Measurements from ENCODE around the gene KCTD1. TPM values are rescaled to one million over a fixed set of nuclear protein-coding genes. Genes with fewer than 3 reads are reported as not detected.

The KCTD1 gene
- total and polyA plus RNA-seq, 2 of the 8 experiments (the other 6 are each of a cell fraction or from before 2014, with no cell fraction given): 7.7 to 14.0 TPM

- Histone ChIP-seq H3K27ac (ENCODE audit: low read depth, low read length) (no peak overlapping the region), H3K27me3 (replicated peaks in 1 of 4; ENCODE audit: control insufficient read depth in 3 of 4, extremely low read depth in 1 of 4, insufficient read depth in 3 of 4, low read length in 3 of 4) (peaks cover 26 to 69% (median 53%) of the 10 kb centered on the region in 4 experiments)
- 2% methylated on average over 57 of the region's 71 CpGs; no CpG with 5 or more reads in 1 of the 2 experiments for WGBS, 2 experiments (ENCODE audit: extremely low coverage in 1 of 2, insufficient coverage in 1 of 2, insufficient read length in 1 of 2, insufficient replicate concordance in 2 of 2, low coverage in 1 of 2, low lambda C conversion rate in 2 of 2, missing lambda C conversion rate in 1 of 2)
- TF ChIP-seq CTCF (IDR thresholded peaks at IDR 0.05; ENCODE audit: control extremely low read depth in 1 of 3, insufficient read depth in 1 of 3, low read depth in 1 of 3, low read length in 3 of 3): no peak
- TF ChIP-seq CEBPB (IDR thresholded peaks at IDR 0.05; ENCODE audit: low read depth, low read length): no peak
- TF ChIP-seq ASH2L (IDR thresholded peaks at IDR 0.05; ENCODE audit: low read length): no peak
- TF ChIP-seq E2F6 (IDR thresholded peaks at IDR 0.05): no peak; the same call in 1 of the 2 replicates
- TF ChIP-seq YY1 (IDR thresholded peaks at IDR 0.05; ENCODE audit: low read depth, low read length): no peak
- no peak for TF ChIP-seq RAD21 (IDR thresholded peaks at IDR 0.05 in 1 of 2, conservative IDR thresholded peaks at IDR 0.05 in 1 of 2; ENCODE audit: low read depth in 2 of 2, low read length in 2 of 2)
- no peak for TF ChIP-seq POLR2AphosphoS5 (IDR thresholded peaks at IDR 0.05; ENCODE audit: low read depth, low read length)
Observed at GRCh38 chr18:26549263-26550094, 1.1 kb upstream of the KCTD1 start.

More at GRCh38 chr18:26549263-26550094, 1.1 kb upstream of the KCTD1 start:
- Histone ChIP-seq H2BK12ac (ENCODE audit: low read depth, low read length) (peak overlapping the region; percentile 97; the same call in 1 of the 2 replicates), H3K4me2 (ENCODE audit: insufficient read depth in 1 of 2, low read depth in 2 of 2, low read length in 2 of 2) (peak overlapping the region; percentile 86 to 98), H2AK5ac (ENCODE audit: low read depth, low read length) (no peak overlapping the region), H2BK15ac (ENCODE audit: low read length) (peak overlapping the region; percentile 92; the same call in 1 of the 2 replicates), H3K79me1 (ENCODE audit: low read depth, low read length) (no peaks in the 10 kb centered on the region), H3K4ac (replicated peaks; ENCODE audit: insufficient read length, low read depth, low read length) (peak overlapping the region; percentile 53), H3K4me1 (replicated peaks in 1 of 4; ENCODE audit: control insufficient read depth in 3 of 4, insufficient read depth in 4 of 4, low read length in 3 of 4) (peaks cover 3 to 16% (median 6%) of the 10 kb centered on the region in 4 experiments; a peak in 6 of 7 replicates), H3K23ac (ENCODE audit: insufficient read length) (no peak overlapping the region), H2BK20ac (ENCODE audit: low read length) (peak overlapping the region; percentile 80; the same call in 1 of the 2 replicates), H3K36me3 (ENCODE audit: control insufficient read depth in 2 of 4, insufficient read depth in 4 of 4, low read length in 3 of 4) (no peaks in the 10 kb centered on the region), H3K23me2 (ENCODE audit: low read depth, low read length) (peaks cover 24% of the 10 kb centered on the region), H3K18ac (ENCODE audit: extremely low read depth, low read length) (peak overlapping the region; percentile 97; the same call in 1 of the 2 replicates), H3K56ac (replicated peaks; ENCODE audit: insufficient read length, low read depth, low read length) (peak overlapping the region; percentile 48), H3K9ac (replicated peaks in 1 of 4; ENCODE audit: extremely low read depth in 1 of 4, low read depth in 3 of 4, low read length in 3 of 4) (no peak overlapping the region; a peak in 1 of 7 replicates), H4K91ac (replicated peaks; ENCODE audit: insufficient read length, low read length) (peak overlapping the region; percentile 79), H4K20me1 (replicated peaks in 1 of 2; ENCODE audit: control insufficient read depth in 1 of 2, insufficient read depth in 2 of 2, low read length in 2 of 2) (peaks cover 3 to 15% of the 10 kb centered on the region in 2 experiments), H2AFZ (ENCODE audit: low read length) (peak overlapping the region; percentile 38; the same call in 1 of the 2 replicates), H3K4me3 (ENCODE audit: extremely low read depth in 1 of 4, insufficient read depth in 2 of 4, low read depth in 3 of 4, low read length in 4 of 4) (peak overlapping the region; percentile 41 to 80 (median 61)), H3K79me2 (ENCODE audit: control insufficient read depth in 1 of 2, insufficient read depth in 2 of 2, low read length in 2 of 2) (peaks cover 0 to 21% of the 10 kb centered on the region in 2 experiments; a peak in 2 of 4 replicates), H2BK120ac (replicated peaks; ENCODE audit: low read depth, low read length) (peak overlapping the region; percentile 67), H2BK5ac (ENCODE audit: low read depth, low read length) (no peak overlapping the region; the same call in 1 of the 2 replicates), H4K5ac (ENCODE audit: insufficient read length, low read depth, low read length) (peak overlapping the region; percentile 57), H4K8ac (ENCODE audit: extremely low read depth, insufficient read depth, low read length) (peak overlapping the region; percentile 72), H3K14ac (ENCODE audit: insufficient read length) (no peak overlapping the region), H3K9me3 (ENCODE audit: insufficient read depth in 2 of 2, low read depth in 1 of 2, low read length in 1 of 2) (no peaks in the 10 kb centered on the region)
- POLR2A ChIA-PET (ENCODE audit: partially characterized antibody): interaction anchor here (0.6 to 5.1 kb wide), 6 partner anchors 22 to 620 kb away, joined by 3 to 16 read pairs (median 4); no protein-coding TSS in a partner anchor
- FAIRE-seq: no peak
- CTCF ChIA-PET (ENCODE audit: partially characterized antibody): interaction anchor here (0.6 to 4.7 kb wide), 7 partner anchors 9 to 252 kb away, joined by 3 to 31 read pairs (median 4); no protein-coding TSS in a partner anchor
- DNase-seq (ENCODE audit: low read depth in 1 of 2, low spot score in 2 of 2): peak in 1 of 2 experiments; percentile 75

Measured in H1 (cell line).